ENCODE measurements around the gene PLEKHO1.
A peak's percentile ranks its signal among the peaks of the same experiment; 100 is the strongest.
"Not testable (repeated sequence)": the region's sequence is repeated elsewhere in the genome, so short reads cannot be mapped to it uniquely, and the experiment has no call there.

Gene PLEKHO1, protein sequence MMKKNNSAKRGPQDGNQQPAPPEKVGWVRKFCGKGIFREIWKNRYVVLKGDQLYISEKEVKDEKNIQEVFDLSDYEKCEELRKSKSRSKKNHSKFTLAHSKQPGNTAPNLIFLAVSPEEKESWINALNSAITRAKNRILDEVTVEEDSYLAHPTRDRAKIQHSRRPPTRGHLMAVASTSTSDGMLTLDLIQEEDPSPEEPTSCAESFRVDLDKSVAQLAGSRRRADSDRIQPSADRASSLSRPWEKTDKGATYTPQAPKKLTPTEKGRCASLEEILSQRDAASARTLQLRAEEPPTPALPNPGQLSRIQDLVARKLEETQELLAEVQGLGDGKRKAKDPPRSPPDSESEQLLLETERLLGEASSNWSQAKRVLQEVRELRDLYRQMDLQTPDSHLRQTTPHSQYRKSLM

DNA sequence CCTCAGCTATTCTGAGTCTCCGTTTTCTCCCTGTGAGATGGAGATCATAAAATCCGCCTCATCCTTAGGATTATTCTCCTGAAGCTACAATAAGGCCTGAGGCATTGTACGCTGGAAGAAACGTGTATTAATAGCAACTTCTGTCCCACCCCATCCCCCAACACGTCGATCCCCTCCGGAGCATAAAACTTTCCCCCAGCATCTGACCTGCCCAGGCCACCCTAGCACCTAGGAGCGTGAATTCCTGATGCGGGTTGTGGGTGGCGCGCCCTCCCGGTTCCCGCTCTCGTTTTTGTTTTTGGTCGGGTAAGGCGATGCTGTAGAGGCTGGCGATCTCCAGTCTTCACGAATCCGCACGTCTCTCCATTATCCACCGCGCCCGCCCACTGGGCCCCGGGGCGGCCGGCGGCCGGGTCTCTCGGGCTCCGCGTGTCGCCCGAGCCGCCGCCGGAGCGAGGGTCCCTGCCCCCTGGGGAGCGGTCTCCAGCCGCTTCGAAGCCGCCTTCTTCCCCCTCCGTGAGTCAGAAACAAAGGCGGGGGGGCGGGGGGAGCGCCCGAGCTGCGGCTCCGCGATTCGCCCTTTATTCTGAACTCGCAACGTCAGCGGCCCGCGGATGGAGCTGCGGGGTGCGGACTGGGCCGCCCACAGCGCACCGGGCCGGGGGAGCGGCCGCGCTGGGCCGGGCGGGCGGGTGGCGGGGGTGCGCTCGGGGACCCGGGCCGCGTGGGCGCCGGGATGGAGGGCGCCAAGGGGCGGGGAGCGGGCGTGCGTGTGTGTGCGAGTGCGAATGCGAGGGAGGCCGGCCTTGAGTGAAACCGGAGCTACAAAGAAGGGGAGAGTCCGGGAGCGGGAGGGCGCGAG, at the start of gene PLEKHO1:
Gene PLEKHO1, plus strand, starts transcription at position 646 of the 862 bp plus-strand sequence. CDS start 342 bp downstream, outside the sequence.
- H3K27ac ChIP-seq: no peak within 1 kb of the TSS
- DNase-seq (ENCODE audit: low read depth, low spot score): peak; percentile 12

DNA sequence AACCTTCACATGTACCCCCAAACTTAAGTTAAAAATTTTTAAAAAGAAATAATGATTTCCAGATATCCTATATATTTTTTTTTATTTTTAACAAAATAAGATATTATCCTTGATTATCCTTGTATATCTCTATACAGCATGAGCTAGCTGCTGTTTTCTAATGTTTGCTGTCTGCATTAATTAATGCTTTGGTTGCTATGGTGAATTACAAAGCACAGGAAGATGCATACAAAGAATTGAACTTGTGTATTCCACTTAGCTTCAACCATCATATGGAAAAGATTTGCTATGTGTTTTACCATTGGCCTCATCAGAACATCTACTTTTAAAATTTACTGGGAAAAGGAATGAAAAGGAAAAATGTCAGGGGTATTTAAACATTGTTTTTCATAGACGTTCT, 46.7 kb upstream of the PLEKHO1 start:
- no peak for DNase-seq (ENCODE audit: low read depth, low spot score)
- H3K27ac ChIP-seq: no peak overlapping the region

DNA sequence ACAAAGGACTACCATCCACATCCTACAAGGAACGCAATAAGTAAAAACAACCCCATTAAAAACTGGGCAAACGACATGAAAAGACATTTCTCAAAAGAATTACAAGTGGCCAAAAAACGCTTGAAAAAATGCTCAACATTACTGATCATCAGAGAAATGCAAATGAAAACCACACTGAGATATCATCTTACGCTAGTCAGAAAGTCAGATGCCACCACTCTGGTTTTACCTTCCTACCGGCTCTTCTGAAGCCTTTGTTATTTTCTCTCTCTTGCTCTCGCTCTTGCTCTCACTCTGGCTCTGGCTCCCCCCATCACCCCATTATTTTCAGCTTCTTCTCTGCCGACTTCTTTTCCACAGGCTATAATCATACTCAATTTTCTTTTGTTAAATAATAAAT, 43.4 kb upstream of the PLEKHO1 start:
- DNase-seq (ENCODE audit: low read depth, low spot score): no peak
- H3K27ac ChIP-seq: no peak overlapping the region

DNA sequence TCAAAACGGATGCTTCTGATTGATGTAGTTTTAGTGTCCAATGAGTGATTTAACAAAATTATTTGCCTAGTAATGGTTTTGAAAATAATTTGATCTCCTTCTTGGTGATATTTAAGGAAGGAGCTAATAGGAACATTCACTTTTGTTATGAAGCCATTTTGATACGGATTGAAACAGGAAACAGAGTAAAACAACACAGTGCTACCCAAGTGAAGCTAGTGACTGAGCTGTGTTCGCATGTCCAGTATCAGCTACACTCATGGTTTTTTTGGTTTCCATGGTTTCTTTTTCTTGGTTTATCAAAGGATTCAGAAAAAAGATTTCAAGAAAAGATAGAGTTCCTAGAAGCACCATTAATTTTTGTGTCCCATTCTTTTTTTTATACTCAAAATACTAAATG, 40.1 kb upstream of the PLEKHO1 start:
- H3K27ac ChIP-seq: no peak overlapping the region
- DNase-seq (ENCODE audit: low read depth, low spot score): no peak

DNA sequence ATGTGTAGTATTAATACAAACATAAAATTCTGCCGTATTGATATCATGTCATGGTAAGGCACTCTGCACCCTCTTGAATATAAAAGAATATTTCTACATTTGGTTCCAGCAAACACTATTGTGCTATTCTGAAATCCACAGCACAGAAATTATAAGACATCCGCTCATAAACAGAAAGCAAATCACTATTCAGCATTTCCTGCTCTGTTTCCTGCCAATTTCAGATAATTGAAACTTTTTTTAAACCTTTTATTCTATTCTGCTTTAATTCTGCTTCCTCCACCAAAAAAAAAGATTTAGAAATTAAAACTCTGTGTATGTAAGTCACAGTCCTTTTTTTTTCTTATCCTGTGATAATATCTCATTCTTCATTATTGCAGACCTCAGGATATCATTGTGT, 39.6 kb upstream of the PLEKHO1 start:
- no peak for DNase-seq (ENCODE audit: low read depth, low spot score)
- no peak overlapping the region for H3K27ac ChIP-seq

DNA sequence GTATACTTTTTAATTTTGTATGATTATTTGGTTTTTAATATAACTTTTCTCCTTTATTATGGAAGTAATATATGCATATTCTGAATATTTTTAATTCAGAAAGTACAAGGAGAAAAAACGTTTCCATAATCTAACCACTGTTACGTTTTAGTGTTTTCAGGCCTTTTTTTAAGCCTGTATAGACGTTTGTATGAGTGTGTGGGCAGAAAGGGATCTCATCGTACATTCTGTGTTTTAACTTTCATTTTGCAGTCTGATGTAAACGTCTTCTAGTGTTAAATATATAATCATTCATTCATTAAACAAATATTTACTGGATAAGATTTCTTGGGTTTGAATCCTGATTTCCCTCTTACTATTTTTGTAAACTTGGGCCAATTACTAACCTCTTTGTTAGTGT, 38.0 kb upstream of the PLEKHO1 start:
- H3K27ac ChIP-seq: no peak overlapping the region
- DNase-seq (ENCODE audit: low read depth, low spot score): no peak

DNA sequence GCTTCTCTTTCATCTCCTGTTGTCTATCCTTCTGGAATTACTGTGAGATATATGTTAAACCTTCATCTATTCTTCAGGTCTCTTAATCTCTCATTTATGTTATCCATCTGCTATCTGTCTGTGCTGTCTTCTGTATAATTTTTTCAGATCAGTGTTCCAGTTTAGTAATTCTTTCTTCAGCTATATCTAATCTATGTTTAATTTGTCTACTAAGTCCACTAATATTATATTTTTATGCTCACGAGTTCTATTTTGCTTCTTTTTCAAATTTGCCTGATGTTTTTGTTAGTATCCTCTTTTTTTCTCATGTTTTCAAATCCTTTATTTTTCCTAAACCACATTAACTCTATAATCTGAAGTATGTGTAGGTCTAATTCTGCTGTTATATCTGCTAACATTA, 34.6 kb upstream of the PLEKHO1 start:
- no peak overlapping the region for H3K27ac ChIP-seq
- no peak for DNase-seq (ENCODE audit: low read depth, low spot score)

DNA sequence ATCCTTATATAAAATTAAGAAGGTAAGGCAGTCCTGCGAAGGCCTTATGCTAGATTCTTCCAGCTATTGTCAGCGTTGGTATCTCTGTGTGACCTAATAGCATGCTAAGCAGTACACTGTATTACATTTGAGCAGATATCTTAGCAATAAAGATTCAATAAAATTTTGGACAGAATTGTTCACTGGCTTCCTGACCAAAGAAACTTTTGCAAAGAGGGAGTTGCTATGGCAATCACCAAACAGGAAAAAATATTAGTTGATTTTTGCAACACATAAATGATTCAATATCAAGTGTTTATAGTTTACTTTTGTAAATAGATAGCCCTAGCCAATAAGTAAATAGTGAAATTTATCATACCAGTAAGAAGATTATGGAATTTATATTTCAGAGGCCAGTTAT, 31.0 kb upstream of the PLEKHO1 start:
- no peak overlapping the region for H3K27ac ChIP-seq
- DNase-seq (ENCODE audit: low read depth, low spot score): no peak

DNA sequence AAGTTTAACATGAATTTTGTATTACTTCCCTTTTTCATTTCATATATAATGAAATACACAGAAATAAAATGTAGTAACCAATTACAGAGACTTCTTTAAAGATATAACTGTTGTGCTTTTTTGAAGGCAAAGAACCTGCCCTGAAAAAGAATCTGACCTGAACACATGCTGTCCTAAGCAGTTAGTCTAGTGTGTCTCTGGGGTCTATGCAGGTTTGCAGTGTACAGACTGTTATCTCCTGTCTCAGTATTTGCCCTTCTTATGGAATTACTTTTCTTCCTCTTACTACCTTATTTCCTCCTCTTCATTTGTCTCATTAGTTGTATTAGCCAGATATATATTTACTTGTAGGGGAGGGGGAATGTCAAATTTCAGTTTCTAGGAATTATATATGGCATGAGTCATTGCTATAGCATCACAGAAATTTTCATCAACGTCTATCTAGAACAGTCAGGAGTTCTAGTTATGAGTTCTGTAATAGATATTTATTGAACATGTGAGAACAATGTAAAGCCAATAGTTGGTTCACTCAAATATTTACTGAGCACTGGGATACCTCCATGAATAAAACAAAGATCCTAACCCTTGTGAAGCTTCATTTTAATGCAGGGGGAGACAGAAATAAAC, 28.4 kb upstream of the PLEKHO1 start:
- no peak overlapping the region for H3K27ac ChIP-seq

DNA sequence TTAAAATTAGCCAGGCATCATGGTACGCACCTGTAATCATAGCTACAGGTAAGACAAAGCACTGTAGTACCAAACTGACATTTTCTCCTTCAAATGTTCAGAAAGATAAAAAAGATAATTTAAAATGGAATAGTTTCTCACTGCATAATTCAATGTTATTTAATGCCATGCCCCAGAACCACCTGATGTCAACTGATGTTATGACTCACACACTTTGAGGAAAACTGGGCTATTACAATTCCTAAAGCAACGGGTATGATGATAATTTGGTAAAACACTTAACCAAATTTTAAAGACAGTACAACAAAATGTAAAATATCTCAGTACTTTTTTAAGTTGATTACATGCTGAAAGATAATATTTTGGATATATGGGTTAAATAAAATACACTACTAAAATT, 22.9 kb upstream of the PLEKHO1 start:
- no peak for DNase-seq (ENCODE audit: low read depth, low spot score)
- no peak overlapping the region for H3K27ac ChIP-seq

More for the DNA sequence above, 28.4 kb upstream of the PLEKHO1 start:
- DNase-seq (ENCODE audit: low read depth, low spot score): no peak

DNA sequence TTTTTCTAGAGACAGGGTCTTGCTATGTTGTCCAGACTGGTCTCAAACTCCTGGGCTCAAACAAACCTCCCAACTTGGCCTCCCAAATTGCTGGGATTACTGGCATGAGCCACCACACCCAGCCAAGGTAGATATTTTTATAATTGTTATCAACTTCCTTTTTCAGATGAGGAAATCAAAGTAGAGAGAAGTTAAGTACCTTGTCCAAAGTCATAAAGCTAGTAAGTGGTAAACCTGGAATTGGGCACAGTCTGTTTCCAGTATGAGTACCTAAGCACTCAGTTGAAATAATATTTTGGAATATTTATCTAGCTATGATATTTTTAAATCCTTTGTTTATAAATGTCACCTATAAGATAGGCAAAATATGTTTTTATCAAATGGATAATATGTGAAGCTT, 22.3 kb upstream of the PLEKHO1 start:
- DNase-seq (ENCODE audit: low read depth, low spot score): no peak
- H3K27ac ChIP-seq: no peak overlapping the region

DNA sequence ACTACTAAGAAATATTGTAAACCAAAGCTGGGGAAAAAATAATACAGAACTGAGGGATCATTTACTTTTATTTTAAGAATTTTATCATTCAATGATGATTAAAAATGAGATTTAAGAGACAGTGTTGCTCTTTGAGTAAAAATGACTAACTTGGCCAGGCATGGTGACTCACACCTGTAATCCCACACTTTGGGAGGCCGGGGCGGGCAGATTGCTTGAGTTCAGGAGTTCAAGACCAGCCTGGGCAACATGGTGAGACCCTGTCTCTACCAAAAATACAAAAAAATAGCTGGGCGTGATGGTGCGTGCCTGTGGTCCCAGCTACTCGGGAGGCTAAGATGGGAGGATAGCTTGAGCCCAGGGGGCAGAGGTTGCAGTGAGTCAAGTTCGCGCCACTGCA, 21.8 kb upstream of the PLEKHO1 start:
- DNase-seq (ENCODE audit: low read depth, low spot score): no peak

DNA sequence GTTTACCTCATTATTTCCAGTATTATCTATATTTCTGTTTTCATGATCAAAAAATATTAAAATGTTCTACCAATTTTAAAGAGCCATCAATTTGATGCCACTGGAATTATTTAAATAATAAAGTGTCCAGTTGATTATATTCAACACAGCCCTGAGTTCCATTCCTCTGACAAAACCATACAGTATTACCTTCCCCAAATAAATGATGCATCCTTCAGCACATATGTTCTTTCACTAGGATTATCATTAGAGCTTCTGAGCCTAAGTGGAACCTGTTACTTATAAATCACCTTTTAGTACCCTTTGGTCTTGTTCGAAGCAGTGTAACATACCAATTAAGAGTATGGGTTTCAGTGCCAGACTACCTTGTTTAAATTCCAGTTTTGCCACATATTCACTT, 17.3 kb upstream of the PLEKHO1 start:
- no peak for DNase-seq (ENCODE audit: low read depth, low spot score)

More for the DNA sequence above, 21.8 kb upstream of the PLEKHO1 start:
- no peak overlapping the region for H3K27ac ChIP-seq

DNA sequence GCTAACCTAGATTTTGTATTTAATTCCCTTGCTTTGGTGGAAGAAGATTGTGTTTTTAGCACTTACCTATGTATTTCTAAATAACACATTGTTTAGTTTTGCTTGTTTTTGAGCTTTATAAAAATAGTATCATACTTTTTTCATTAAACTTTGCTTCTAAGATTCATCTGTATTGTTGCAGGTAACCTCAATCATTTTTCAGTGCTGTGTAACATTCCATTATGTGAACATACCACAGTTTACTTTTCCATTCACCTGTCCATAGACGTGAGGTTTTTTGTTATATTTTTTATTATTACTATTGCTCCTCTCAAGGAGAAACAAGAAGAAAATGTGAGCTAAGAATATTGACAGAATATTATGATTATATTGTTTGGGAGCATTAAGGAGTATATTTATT, 15.2 kb upstream of the PLEKHO1 start:
- H3K27ac ChIP-seq: no peak overlapping the region
- no peak for DNase-seq (ENCODE audit: low read depth, low spot score)

More for the DNA sequence above, 17.3 kb upstream of the PLEKHO1 start:
- peak overlapping the region; percentile 7 for H3K27ac ChIP-seq

DNA sequence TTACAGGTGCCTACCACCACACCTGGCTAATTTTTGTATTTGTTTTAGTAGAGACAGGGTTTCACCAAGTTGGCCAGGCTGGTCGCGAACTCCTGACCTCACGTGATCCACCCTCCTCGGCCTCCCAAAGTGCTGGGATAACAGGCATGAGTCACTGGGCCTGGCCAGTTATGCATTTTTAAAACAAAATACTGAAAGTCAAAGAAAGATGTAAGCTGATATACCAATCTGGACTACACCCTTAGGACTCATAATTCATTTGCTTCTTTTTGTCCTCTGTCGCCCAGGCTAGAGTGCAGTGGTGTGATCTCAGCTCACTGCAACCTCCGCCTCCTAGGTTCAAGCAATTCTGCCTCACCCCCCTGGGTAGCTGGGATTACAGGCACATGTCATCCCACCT, 14.3 kb upstream of the PLEKHO1 start:
- H3K27ac ChIP-seq; DNase-seq (ENCODE audit: low read depth, low spot score): not testable (repeated sequence)

DNA sequence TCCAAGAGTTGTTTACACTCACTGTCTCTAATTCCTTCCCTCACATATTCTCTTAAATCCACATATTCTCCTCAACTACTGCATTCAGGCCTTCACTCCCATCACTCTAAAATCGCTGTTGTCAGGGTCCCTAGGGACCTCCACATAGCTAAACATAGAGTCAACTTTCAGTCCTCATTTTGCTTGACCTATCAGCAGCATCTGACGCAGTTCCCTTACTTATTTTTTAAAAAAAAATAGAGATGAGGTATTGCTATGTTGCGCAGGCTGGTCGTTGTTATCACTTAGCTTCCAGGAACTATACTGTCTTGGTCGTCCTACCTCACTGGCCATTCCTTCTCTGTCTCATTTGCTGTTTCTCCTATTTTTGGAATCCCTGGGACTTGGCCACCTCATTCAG, 11.7 kb upstream of the PLEKHO1 start:
- H3K27ac ChIP-seq: no peak overlapping the region
- DNase-seq (ENCODE audit: low read depth, low spot score): no peak

DNA sequence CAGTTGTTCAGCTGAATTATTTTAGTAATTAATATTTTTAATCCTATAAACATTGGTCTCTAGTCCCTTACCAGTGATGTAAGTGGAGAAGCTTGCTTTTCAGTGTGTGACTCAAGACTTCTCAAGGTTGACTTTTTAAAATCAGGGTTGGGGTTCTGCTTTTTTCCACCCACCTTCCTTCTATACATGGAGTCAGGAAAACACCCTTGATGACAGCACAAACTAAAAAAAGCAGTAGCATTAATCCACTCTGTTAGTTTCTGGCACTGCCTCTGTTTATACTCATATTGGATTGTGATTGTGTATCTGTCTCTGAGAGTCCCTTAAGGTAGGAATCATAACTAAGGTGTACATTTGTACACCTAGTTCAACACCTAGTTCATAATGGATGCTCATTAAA, 8.3 kb upstream of the PLEKHO1 start:
- DNase-seq (ENCODE audit: low read depth, low spot score): no peak
- H3K27ac ChIP-seq: no peak overlapping the region

DNA sequence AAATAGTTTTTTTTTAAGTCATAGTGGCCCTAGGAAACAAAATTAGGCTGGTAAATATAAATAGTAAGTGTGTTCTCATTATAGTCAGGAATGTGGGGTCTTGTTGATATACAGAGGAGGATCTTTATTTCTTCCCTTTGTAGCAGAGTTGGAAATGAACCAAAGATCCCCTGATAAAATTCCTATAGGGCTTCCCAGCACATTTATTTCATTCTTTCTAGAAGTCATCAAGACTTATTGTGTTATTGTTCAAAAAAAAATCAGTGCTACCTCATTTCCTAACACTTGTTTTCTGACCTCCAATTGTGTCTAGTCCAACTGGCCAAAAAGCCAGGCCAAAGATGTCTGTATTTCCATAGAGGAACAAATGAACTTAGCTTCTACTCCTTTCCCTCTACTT, 7.6 kb upstream of the PLEKHO1 start:
- H3K27ac ChIP-seq: no peak overlapping the region
- no peak for DNase-seq (ENCODE audit: low read depth, low spot score)

DNA sequence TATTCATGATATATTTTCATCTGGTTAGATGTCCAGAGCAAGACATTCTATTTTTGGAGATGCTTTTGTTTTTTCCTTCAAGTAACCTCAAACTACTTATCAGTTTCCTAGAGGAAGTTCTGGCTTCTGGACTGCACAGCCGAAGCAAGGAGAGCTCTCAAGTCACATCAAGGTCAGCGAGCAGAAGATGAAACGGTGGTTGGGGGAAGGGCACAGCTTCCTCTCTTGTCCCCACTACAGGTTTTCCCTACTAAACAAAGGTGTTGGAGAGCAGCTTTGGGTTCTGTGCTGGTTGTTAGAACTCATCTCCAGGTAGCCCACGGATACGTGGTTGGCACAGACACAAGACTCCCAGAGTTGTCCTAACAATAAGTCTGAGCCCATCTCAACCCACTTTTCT, 5.1 kb upstream of the PLEKHO1 start:
- H3K27ac ChIP-seq: no peak overlapping the region
- DNase-seq (ENCODE audit: low read depth, low spot score): no peak

DNA sequence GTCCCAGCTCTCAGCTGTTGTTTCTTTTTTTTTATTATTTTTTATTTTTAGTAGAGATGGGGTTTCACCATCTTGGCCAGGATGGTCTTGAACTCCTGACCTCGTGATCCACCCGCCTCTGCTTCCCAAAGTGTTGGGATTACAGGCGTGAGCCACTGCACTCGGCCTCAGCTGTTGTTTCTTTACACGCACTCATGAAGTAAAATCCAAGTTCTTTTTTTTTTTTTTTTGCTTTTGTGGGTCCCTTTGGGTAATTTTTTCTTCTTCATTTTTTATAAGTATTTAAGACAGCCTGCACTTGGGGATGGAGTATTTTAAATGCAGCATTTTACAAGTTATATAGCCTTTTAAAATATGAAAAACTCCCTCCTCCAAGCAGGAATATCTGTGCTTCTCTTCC, 3.7 kb upstream of the PLEKHO1 start:
- H3K27ac ChIP-seq; DNase-seq (ENCODE audit: low read depth, low spot score): not testable (repeated sequence)

Data from epithelial cell of prostate (primary cell).